Coronary artery (tissue), 2 donors: ENCODE measurements around the gene SLC25A6.

Source experiments
- DNase-seq: peaks from one replicate; pipeline ENCODE4 v3.0.0-alpha.2; 2017; ENCODE audit warnings: low spot score
- H3K27ac ChIP-seq, 2 donors: fragments of 200-600 bp; sonication (generic); one replicate each; pipeline ENCODE4 v1.5.1; 2016 to 2019
- H3K4me3 ChIP-seq: fragments of 200-600 bp; sonication (generic); 2 replicates; pipeline ENCODE4 v1.5.1; 2016; ENCODE audit warnings: mild to moderate bottlenecking, moderate library complexity
- CTCF ChIP-seq: fragments of 200-600 bp; sonication (generic); IDR thresholded peaks from one replicate; pipeline ENCODE4 v1.5.1; 2019; ENCODE audit warnings: antibody characterized with exemption

SLC25A6 gene

GRCh38 chrX:1341545-1342184 is 50.2 kb downstream of the SLC25A6 start:
- TF ChIP-seq CTCF: no peak
- no peak overlapping the region for H3K27ac ChIP-seq
- H3K4me3 ChIP-seq: no peak overlapping the region
- DNase-seq: no peak

DNA sequence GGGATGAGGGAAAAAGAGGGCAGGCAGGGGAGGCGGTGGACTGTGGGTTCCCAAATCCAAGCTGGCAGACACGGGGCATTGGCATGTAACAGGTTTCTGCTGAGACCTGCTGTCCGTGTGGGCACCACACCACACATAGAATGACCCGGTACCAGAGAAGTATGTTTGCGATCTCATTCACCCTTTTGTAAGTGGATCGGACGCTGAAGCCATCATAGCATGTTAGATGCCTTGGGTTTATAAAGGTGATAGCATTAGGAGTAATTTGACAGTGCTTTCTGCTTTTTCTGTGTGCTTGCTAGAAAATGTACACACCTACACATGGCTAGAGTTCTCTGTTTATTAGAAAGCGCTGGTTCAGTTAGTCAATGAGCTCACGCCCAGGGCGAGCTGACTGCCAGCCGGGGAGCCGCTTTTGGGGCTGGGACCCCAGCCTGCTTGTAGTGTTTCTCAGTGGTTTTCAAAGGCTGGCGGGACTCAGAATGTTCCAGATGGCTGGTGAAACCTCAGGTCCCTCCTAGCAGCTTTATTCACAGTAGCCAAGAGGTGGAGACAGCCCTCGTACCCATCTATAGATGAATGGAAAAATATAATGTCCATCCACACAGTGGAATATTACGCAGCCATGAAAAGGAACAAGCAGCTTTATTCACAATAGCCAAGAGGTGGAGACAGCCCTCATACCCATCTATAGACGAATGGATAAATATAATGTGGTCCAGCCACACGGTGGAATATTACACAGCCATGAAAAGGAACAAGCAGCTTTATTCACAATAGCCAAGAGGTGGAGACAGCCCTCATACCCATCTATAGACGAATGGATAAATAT is 54.7 kb downstream of the SLC25A6 start:
- peak overlapping the region; percentile 28 to 66 for H3K27ac ChIP-seq
- H3K4me3 ChIP-seq: peak overlapping the region; percentile 63
- TF ChIP-seq CTCF: no peak
- no peak for DNase-seq

GRCh38 chrX:1336331-1336943 is 55.5 kb downstream of the SLC25A6 start, which contains the start of gene IL3RA:
IL3RA (plus strand) TSS chrX:1336785; CDS start chrX:1341766, 4,981 bp downstream.
- peak within 1 kb of the TSS; percentile 63 for H3K4me3 ChIP-seq
- no peak for TF ChIP-seq CTCF
- DNase-seq: no peak

More at GRCh38 chrX:1336331-1336943, 55.5 kb downstream of the SLC25A6 start, which contains the start of gene IL3RA:
- H3K27ac ChIP-seq: peak within 1 kb of the TSS; percentile 28 to 66
